GM10266 (cell line): ENCODE results near the gene RUBCNL.
A peak's percentile ranks its signal among the peaks of the same experiment; 100 is the strongest.

Source experiments
- DNase-seq: peaks from one replicate; pipeline ENCODE4 v3.0.0; 2012; ENCODE audit errors: extremely low spot score
- CTCF ChIP-seq: IDR thresholded peaks from 2 replicates; pipeline ENCODE4 v1.5.1; 2012; ENCODE audit warnings: mild to moderate bottlenecking, low read depth; ENCODE audit not compliant: control insufficient read depth, insufficient read depth; ENCODE audit errors: missing control alignments

Gene RUBCNL

GRCh38 chr13:46340011-46340410, 47.0 kb downstream of the RUBCNL start:
- TF ChIP-seq CTCF, result no peak
- no peak for DNase-seq

GRCh38 chr13:46339035-46339666, 47.9 kb downstream of the RUBCNL start:
- DNase-seq, result peak; percentile 24
- TF ChIP-seq CTCF, result no peak

DNA sequence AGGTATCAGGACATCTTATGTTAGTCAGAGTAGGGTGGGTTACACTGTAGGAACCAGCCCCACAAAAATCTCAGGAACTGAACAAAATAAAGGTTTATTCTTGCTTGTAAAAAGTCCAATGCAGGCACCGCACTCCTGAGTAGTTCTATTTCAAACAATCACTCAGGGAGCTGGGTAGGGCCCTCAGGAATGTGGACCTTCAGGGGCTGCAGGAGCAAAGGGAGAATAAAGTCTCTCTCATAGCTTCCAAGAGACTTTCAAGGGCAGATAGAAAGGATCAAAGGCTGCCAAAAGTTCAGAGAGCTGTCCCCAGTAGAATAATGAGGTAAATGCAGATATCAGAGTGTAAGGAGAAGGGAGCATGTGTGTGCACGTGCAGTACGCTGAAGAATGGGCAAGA, 49.4 kb downstream of the RUBCNL start:
- DNase-seq, result no peak
- TF ChIP-seq CTCF, result no peak

DNA sequence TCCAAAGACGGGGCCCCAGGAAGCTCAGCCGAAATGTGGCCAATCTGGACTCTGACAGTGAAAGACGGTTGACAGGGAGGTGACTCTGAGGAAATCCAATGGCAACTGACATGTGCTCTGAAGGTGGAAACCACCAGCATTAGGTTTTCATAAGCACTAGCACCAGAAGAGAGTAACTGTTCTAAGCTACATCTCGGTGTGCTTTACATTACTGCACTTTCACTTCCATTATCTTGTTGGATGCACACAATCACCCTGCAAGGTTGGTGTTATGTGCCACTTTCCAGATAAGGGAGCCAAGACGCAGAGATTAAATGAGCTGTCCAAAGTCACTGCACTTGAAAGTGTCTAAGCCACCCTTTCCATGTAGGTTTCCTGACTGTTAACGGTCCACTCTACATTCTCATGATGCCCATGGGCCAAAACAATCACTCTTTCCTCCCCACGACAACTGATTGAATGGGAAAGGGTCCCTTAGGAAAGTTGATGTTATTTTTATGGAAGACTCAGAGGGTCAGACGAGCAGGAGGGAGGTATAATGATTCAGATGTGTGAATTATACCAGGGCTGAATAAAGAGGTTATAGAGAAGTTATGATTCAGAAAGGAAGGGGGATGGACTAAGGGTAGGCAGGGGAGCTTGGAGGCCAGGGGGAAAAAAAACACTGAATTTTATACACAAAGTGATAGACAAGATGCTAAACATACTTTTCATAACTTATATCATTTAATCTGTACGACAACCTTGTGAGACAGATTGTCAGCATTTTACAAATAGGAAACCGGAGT, 52.8 kb downstream of the RUBCNL start:
- no peak for TF ChIP-seq CTCF
- peak; percentile 18 for DNase-seq

GRCh38 chr13:46332772-46333171, 54.3 kb downstream of the RUBCNL start:
- no peak for DNase-seq
- TF ChIP-seq CTCF, result no peak

- no peak for TF ChIP-seq CTCF
- DNase-seq, result no peak
Observed at GRCh38 chr13:46329624-46330023, 57.4 kb downstream of the RUBCNL start.

GRCh38 chr13:46327246-46327645, 59.8 kb downstream of the RUBCNL start:
- DNase-seq, result no peak
- TF ChIP-seq CTCF, result no peak
